GM21360 (cell line): ENCODE results near the gene CNR2.
A peak's percentile ranks its signal among the peaks of the same experiment; 100 is the strongest.
"Not testable (repeated sequence)": the region's sequence is repeated elsewhere in the genome, so short reads cannot be mapped to it uniquely, and the experiment has no call there.

Source experiments
- ATAC-seq: cut with Tn5 transposase; IDR thresholded peaks from one replicate; pipeline ENCODE4 v1.9.1; 2021; ENCODE audit warnings: mild to moderate bottlenecking, moderate library complexity; ENCODE audit not compliant: unreplicated experiment

CNR2 gene

GRCh38 chr1:23916209-23917131 lies 3.3 kb upstream of the CNR2 start:
- peak; percentile 40 for ATAC-seq

GRCh38 chr1:23915466-23915865 lies 2.3 kb upstream of the CNR2 start:
- no peak for ATAC-seq

- ATAC-seq: no peak
Measured at GRCh38 chr1:23914921-23915320, 1.8 kb upstream of the CNR2 start.

DNA sequence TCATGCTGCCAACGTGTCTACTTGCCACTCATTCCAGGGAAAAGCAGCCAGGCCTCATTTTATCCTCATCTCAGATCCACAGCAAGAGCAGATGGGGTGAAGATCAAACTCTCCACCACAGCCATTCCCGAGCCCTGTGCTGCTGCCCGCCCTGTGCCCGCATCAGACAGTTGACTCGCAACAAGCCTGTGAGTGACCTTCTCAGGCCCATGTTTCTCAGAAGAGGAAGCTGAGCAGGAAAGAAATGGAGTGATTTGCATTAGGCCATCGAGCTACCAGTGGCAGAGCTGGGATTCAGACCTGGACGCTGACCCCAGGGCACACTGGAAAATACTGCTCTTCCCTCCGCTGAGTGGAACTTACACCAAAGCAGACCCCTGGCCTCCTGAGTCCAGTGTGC lies 1.2 kb downstream of the CNR2 start:
- ATAC-seq: no peak

- ATAC-seq: peak; percentile 31
Measured at GRCh38 chr1:23910553-23911246, 2.5 kb downstream of the CNR2 start.

DNA sequence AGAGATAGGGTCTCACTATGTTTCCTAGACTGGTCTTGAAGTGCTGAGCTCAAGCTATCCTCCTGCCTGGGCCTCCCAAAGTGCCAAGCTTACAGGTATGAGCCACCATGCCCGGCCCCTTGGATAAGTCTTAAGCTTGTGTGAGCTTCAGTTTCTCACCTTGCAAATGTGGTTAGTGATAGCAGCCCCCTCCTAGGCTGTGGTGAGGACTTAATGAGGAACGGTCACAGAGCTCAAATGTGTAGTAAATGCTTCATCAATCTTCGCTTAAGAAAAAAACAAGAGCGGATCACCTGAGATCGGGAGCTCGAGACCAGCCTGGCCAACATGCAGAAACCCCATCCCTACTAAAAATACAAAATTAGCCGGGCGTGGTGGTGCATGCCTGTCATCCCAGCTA lies 3.0 kb downstream of the CNR2 start:
- no peak for ATAC-seq

DNA sequence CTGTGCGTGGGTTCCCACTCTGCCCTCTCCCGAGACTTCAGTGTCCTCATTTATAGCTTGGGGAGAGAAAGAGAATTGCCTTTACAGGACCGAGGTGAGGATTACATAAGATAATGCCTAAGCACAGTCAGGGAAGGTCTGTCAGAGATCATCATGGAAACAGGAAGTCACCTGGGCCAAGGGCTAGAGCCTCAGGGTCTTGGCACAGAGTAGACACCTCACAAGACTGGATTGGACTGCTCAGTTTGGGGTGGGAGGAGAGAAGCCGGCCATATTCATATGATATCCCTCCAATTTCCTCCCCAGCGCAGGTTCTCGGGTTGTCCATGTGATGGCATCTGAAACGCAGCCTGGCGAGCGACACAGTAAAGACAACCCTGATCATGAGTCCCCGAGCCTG lies 3.8 kb downstream of the CNR2 start:
- ATAC-seq: no peak

- no peak for ATAC-seq
Measured at GRCh38 chr1:23908453-23909341, 4.5 kb downstream of the CNR2 start.

DNA sequence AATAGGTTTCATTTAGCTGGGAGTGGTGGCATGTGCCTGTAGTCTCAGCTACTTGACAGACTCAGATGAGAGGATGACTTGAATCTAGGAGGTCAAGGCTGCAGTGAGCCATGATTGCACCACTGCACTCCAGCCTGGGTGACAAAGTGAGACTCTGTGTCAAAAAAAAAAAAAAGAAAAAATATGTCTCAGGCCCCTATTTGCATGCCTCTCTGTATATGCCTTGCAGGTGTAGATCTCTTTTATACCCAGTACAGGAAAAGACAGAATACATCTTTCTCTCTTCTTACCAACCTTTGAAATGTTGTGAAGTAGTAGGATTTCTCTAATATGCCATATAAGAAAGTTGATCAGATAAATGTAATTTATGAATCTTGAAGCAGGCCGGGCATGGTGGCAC lies 6.4 kb downstream of the CNR2 start:
- no peak for ATAC-seq

DNA sequence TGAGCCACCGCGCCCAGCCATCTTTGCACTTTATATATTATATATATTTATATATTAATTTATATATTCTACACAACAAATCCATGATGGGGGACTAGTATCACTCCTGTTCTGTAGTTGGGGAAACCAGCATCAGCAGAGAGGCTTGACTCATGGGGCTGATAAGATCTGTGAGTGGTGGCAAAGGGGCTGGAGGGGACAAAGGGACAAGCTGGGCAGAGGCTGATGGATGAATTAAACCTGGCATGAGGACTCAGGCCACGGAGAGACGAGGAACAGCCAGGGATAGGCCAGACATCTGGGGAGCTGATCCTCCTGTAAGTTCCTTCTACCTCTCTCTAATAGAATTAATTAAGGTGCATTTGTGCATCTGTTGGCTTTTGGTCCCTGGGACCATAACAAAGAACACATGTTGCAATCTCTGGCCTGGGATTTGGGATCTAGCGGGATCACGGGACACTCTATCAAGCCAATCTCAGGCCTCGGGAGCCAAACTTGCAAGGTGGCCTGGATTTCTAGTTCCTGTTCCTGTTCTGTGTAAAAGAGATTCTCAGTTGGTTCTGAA lies 7.6 kb downstream of the CNR2 start:
- no peak for ATAC-seq

DNA sequence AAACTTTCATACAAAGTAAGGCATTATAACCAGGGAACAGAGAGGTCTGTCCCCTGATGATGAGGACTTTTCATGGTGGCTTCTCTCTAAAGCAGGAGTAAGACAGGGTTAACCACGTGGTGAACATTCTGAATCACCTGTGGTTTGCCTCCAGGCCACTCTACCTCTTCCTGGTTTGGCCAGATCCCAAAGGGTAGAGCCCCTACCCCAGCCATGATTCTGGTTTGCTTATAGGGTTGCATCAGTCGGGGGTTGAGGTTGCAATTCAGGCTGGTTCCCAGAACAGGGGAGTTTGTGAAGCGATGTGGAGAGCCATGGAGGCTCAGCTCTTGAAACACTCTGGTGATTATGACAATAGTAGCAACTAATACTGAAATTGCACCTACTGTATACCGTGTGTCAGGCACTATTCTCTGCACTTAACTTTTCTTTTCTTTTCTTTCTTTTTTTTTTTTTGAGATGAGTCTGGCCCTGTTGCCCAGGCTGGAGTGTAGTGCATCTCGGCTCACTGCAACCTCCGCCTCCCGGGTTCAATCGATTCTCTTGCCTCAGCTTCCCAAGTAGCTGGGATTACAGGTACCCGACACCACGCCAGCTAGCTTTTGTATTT lies 8.3 kb downstream of the CNR2 start:
- no peak for ATAC-seq

GRCh38 chr1:23903754-23904153 lies 9.4 kb downstream of the CNR2 start:
- no peak for ATAC-seq

DNA sequence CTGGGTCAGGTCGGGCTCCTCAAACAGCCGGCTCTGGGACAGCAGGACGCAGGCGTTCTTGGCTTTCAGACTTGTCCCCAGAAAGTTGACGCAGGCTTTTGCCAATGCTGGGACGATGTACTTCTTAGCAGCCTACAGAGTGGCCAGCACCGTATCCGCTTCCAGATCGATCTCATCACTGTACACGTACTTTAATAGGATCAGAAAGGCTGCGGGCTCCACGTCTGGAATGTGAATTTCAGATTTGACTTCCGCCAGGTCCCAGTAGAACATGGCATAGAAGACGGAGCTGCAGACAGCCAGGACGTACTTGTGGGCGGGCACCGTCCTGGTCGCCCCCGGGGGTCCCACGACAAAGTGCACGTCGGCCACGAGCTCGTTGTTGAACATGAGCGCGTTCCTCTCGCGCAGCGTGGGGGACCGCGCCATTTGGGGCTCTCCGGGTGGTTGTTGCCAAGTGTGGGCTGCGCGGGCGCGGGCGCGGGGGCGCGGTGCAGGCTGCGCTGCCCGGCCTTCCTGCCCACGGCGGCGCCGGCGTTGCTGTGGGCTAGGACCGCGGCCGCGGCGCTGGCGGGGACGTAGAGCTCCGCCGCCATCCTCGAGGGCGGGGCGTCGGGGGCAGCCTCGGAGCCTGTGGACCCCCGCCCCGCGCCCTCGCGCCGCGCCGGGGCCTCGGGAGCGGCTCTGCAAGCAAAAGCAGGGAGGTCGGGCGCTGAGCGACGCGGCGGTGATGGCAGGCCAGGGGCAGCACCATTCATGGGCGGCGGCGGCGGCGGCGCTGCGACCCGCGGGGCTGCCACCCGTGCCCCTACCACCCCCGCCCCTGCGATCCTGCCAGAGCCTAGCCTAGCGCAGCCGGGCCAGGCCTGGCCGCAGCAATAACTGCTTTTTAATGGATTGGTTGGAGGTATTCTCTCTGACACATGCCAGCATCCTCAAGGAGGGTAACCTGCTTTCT lies 10.6 kb downstream of the CNR2 start:
- no peak for ATAC-seq

GRCh38 chr1:23900017-23900416 lies 13.1 kb downstream of the CNR2 start:
- not testable (repeated sequence) for ATAC-seq

GRCh38 chr1:23899070-23899469 lies 14.1 kb downstream of the CNR2 start:
- no peak for ATAC-seq

DNA sequence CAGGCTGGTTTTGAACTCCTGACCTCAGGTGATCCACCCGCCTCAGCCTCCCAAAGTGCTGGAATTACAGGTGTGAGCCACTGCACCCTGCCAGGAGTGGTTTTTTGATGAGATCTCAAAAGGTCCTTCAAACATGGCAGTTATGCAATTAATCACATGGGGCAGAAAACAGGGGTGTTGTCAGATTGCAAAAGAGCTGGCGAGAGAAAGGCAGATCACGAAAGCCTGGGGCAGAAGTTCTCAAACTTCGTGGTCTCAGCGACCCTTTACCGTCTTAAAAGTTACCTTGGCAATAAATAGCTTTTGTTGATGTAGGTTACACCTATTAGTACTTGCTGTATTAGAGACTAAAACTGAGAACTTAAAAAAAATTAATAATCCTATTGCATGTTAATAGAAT lies 16.1 kb downstream of the CNR2 start:
- no peak for ATAC-seq

DNA sequence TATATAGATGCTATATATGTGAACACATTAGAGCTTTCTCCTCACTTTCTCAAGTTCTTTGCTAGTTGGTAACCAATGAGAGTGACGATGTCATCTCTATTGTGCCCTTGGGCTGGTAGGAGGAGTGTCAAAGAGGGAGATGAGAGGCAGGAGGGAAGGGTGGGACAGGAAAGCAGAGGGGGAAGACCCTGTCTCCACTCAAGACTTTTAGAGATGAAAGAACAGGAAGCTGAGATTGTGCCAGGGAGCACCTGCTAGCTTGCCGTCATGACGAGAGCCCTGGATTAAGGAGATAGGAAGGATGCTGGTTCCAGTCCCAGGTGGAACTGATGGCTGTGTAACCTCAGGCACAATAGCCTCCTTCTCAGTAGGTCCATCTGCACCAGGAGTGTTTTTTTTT lies 16.7 kb downstream of the CNR2 start:
- ATAC-seq: no peak

GRCh38 chr1:23895993-23896392 lies 17.2 kb downstream of the CNR2 start:
- no peak for ATAC-seq

GRCh38 chr1:23895082-23895481 lies 18.1 kb downstream of the CNR2 start:
- no peak for ATAC-seq
